Esophagus mucosa (tissue), 1 donor: Measurements from ENCODE around the gene CYB5R2. TPM values are rescaled to one million over a fixed set of nuclear protein-coding genes. Genes with fewer than 3 reads are reported as not detected.
A peak's percentile ranks its signal among the peaks of the same experiment; 100 is the strongest.

ENCODE experiments used
- ATAC-seq: fragments of 200-7000 bp; cut with Tn5 transposase; one replicate; pipeline ENCODE4 v1.9.1; 2020
- total RNA-seq: library from RNA; stranded (reverse); gene quantifications from one replicate; pipeline ENCODE4 v1.2.4, GENCODE V29; 2023
- donor health status: DM: yes; HTN: yes; CAD: no.

The CYB5R2 gene
- total RNA-seq = 24.0 TPM

DNA sequence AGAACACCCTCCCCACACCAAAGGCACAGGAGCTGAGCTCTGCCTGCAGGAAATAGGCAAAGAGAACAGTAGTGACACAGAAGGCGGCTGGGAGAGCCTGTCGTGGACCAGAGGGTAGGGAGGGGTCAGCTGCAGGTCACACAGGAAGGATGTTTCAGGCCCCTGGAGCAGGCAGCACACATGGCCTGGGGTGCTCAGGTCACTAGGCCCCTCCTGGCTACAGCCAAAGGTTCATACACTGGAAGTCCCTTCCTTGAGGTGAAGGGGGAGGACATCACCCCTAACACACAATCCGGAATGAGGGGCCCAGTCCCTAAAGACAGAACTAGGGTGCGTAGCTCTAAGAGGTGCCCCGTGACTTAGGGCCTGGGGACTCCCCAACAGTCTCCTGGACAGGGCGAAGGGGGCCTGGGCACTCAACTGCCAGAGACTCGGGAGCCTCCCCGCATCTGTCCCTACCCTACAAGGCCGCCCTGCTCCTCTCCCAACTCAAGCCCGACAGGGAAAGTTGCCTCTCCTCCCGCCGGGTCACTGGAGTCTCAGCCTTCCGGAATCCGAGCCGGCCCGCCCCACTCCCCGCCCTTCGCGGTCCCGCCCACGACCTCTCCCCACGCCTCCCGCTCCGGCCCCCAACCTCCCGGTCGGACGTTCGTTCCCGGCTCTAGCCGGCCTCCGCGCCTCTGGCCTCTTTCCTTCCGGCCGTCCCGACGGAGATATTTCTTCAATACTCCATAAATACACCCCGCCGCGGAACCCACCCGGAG, at the start of gene CYB5R2:
TSS of gene CYB5R2 (minus strand) at position 541 of the 764 bp plus-strand sequence. CDS start 675 bp downstream, outside the sequence.
- ATAC-seq = peak; percentile 76

DNA sequence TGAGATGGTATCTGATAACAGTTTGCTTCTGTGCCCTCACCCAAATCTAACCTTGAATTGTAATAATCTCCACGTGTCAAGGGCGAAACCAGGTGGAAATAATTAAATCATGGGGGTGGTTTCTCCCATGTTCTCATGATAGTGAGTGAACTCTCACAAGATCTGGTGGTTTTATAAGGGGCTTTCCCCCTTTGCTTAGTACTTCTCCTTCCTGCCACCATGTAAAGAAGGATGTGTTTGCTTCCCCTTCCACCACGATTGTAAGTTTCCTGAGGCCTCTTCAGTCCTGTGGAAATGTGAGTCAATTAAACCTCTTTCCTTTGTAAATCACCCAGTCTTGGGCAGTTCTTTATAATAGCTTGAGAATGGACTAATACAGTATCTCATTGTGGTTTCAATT, 41.5 kb upstream of the CYB5R2 start:
- ATAC-seq = no peak

DNA sequence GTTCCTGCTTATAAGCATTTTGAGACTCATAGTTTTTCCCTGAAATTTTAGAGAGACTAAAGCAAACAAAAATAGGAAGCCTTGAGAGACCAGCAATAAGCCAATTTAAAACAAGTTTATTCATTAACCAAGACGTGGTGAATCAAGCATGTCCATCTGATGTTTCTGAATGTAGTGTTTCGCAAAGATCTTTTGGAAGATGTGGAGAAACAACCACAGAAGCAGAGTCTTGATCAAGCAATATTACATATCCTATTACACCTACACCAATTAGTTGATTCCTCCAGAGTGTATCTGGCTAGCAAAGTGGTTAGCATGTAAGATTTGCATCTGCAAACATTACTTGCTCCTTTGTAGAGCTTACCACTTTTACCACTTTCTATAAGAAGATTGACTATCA, 33.1 kb upstream of the CYB5R2 start, which contains the start of gene OVCH2:
TSS of gene OVCH2 (minus strand) at position 101 of the 400 bp plus-strand sequence. CDS start at position 18, 83 bp downstream.
- no peak for ATAC-seq

DNA sequence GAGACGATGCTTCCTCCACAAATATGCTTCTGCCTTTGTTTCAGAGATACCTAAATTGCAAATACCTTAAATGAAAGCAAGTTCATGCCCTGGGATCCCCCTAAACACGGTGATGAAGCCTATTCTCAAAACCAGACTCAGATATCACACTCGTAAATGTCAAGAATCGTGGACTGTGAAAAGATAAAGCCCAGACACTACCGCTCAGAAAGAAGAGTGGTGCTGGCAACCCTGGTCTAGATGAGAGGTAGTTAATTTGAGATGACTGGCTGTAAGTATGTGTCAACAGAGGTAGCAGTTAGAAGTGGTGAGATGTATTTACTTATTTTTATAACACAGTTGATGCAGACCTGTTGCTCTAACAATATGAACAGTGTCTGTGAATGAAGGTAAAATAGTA, 30.4 kb upstream of the CYB5R2 start:
- no peak for ATAC-seq

DNA sequence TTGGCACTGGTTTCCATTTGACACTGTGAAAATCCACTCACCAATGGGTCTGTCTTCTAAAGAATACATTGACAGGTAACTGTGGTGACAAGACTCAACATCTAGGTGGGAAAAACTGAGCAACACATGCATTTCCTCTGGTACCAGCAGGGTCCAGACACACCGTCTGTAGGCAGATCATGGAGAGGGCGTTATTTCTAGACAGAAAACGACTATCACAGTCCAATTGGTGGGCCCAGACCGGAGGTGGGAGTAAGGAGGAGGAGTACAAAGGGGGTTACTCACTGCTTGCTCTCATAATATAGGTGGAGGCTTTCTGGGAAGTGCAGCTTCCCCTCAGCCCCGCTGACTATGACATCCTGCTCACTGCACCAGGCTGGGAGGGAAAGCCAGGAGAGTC, 23.1 kb upstream of the CYB5R2 start:
- ATAC-seq = no peak

DNA sequence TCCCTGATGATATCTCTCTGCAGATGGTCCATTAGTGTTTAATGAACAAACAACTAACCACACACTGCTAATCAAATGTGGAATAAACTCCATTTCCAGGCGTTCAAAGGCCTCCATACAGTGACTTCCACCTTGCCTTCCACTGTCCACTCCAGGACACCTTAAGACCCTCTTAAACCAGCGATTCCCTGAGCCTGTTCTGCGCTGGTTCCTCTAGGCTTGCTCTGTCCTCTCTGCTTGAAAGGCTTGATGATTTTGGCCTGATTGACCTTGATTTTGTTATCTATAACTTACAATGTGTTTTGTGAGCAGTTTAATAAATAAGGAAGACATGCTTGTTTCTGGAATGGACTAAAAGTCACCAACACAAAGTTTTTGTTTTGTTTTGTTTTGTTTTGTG, 20.9 kb upstream of the CYB5R2 start:
- ATAC-seq = no peak

DNA sequence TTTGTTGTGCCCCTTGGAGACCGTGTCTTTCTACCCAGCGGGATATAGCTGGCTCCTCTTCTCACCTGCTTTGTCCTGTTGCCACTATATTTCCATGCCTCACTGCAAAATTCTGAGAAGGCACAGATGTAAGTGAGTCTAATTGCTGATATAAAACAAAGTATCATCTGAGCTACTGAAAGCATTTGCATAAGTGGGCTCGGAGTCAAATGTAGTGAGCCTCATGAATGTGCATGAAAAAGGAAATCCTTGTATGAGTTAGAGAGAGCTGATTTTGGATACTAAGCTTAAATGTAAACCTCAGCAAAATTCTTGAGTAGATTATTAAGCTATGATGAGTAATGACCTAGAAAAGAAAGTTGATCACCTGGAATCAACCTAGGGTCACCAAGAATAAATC, 19.1 kb upstream of the CYB5R2 start:
- ATAC-seq = no peak

DNA sequence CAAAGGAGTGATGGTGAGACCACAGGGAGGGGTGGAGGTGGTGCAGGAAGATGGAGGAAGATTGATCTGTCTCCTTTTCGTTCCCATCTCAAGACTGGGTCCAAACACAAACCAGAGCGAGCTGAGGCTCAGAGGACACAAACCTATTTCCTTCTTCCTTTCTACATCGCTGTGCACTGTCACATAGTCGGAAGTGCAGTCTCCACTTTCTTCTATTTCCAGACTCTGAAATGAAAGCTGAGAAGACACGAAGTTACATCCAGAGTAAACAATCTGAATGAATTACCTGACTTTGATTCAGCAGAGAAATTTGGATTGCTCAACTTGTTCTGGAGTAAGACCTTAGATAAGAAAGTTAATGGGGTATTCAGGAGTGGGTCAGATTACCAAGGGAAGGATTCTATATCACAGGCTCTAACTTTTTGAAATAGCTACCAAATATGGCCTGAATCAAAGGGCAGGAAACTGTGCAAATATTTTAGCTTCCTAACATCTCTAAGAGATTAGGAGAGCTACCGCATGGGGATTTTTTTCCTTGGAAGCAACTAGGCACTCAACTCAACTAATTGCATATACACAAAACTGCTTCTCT, 18.6 kb upstream of the CYB5R2 start:
- no peak for ATAC-seq

DNA sequence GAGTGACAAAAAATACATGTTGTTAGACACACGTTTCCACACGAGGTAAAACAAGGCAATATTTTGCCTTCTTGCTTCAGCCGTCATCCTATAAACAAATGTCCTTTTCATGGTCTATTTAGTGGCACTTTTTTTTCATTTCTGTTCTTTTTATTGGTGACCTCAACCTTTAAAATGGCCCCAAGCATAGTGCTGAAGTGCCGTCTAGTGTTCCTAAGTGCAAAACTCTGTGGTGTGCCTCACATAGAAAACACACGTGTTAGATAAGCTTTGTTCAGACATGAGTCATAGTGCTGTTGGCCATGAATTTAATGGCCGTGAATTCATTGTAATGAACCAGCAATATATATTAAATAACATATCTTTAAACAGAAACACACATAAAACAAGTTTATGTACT, 17.3 kb upstream of the CYB5R2 start:
- peak; percentile 29 for ATAC-seq

DNA sequence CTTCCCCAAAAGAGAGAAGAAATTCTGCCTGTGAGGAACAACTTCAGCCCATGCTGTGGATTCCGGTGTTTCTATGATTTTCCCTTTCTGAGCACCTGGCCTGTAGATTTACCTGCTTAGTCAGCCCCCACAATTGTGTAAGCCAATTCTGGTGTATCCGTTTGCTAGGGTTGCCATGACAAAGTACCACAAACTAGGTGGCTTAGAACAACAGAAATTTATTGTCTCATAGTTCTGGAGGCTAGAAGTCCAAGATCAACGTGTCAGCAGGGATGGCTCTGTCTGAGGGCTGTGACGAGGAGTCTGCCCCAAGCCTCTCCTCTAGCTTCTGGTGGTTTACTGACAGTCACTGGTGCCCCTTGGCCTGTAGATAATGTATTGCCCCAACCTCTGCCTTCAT, 15.9 kb upstream of the CYB5R2 start:
- ATAC-seq = no peak

DNA sequence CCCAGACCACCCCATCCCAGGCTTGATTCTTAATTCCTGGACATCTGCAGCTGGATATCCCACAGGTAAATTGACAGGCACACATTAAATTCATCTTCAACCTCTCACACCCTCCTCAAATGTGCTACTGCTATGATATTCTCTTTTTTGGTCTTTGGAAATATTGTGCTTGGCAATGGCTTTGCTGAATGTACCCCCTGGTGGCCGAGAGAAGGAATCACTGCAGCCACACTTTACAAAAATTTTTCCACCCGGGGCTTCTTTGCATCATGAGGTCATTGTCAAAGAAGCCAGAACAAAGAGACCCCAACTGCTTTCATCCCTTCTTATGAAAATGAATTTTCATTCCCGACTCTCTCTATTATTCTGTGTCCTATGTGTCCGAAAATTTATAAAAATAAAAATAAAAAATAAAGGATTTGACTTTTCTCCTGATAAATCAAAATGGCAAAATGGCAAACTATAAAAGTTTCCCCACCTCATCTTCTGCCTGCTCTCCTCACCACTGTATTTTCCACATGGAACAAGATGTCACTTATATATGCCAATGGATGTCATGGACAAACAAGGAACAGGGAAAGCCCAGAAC, 15.0 kb upstream of the CYB5R2 start:
- peak; percentile 41 for ATAC-seq

DNA sequence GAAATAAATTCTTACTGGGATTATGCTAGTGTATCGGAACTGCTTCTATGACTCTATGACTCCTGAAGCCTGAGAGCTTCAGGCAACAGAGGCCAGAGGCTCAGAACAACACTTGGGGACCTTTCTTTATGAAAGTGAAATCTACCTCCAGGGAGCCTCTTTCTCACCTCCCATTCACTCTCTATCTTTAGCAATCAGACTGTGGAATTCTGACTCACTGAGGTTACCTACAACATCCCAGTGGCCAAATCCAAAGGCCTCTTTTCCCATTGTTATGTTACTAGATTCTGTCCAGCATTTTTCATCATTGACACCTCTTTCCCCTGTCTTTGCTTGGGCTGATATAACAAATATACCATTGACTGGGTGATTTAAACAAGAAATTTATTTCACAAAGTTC, 14.1 kb upstream of the CYB5R2 start:
- ATAC-seq = no peak

DNA sequence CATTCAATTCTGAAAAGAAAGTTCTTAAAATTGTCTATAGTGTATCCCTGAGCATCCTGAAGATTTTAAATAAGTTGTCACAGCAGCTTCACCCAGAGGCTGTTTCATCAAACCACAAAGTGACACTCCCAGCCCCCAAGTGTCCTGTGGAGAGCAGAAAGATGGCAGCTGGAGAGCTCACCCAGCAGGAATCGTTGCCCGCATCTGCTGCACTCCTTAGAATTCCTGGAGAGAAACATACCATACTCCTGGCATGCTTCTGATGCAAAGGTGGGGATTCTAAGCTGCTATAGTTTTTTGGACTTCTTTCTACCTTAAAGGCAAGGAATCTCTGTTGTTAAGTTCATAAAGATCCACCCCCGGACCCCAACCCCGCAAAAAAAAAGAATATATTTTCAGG, 13.5 kb upstream of the CYB5R2 start:
- ATAC-seq = no peak

DNA sequence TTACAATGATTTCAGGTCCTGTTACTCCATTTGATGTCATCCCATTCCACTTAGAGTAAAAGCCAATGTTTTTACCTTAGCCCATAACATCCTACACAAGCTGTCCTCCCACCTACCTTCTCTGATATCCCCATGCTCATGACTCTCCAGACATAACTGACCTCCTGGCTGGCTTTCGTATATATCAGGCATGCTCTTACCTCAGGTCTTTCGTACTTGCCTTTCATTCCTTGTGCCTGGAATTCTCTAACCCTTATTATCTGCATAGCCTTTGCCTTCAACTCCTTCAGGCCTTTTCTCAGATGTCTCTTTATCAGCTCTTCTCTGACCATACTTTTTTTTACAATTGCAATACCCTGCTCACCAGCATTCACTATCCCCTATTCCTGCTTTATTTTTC, 10.3 kb upstream of the CYB5R2 start:
- ATAC-seq = no peak

DNA sequence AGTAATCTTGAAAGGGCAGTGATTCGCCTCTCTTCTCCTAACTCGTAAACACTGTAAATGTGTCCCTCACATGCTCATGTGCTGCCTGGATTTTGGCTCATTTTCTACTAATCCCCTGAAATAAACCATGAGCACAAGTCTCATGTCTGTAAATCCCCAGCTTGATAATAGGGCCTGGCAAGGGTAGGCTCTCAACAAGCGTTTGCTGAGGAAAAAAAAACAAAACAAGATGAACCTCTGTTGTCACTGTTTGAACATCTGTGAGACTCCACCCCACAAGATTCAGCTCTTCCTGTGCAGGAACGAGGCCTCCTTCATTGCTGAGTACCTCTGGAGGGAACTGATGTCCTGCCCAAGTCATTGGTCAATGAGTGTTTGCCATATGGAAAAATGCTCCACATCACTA, 4.5 kb upstream of the CYB5R2 start:
- no peak for ATAC-seq

DNA sequence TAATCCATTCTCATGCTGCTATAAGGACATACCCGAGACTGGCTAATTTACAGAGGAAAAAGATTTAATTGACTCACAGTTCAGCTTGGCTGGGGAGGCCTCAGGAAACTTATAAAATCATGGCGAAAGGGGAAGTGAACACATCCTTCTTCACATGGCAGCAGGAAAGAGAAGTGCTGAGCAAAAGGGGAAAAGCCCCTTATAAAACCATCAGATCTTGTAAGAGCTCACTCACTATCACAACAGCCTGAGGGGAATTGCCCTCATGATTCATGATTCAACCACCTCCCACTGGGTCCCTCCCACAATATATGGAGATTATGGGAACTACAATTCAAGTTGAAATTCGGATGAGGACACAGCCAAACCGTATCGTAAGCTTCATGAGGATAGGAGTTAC, 3.8 kb upstream of the CYB5R2 start:
- ATAC-seq = peak; percentile 31

DNA sequence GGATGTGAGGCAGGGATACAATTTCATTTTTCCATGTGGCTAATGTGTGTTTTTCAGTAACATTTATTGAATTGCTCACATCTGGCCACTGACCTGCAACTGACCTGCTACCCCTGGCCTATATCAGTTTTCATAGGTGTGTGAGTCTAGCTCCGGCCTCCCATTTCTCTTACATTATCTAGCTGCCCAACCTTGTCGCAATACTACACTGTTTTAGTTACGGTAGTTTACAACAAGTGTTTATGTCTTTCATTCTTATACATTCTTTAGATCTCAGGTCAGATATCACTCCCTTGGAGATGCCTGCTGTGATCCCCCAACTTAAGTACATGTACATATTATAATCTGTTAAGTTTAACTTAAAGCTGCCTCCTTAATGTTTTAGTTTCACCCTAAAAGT, 2.3 kb upstream of the CYB5R2 start:
- no peak for ATAC-seq

DNA sequence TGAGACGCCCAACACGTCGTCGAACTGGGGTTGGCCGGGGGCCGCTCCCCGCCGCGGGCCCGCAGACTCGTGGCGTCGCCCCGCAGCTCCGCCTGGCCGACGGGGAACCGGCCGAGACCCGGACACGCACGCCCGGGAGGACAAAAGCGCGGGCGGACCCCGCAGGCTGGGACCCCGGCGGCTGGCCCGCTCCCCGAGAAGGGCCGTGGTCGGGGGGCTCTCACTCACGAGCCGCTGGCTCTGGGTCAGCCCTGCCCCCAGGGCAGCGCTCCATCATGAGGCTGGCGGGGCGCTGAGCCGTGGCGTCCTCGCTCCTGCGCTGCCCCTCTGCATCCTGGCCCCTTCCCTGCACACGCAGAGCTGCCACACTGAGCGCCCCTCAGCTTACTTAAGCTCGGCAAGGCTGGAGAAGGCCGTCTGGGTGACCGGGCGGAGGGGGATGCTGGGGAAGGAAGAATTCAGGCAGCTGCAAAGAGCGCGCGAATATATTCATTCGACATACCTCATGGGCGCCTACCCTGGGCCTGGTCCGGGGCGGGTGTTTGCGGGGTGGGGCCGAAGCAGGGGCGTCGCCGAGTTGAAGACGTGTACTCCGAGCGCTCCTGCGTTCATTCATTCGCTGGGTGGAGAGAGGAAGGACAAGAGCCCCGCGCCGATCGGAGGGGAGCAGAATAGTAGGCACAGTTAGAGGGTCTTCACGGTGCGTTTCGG, 579 bp upstream of the CYB5R2 start:
- peak; percentile 79 for ATAC-seq

DNA sequence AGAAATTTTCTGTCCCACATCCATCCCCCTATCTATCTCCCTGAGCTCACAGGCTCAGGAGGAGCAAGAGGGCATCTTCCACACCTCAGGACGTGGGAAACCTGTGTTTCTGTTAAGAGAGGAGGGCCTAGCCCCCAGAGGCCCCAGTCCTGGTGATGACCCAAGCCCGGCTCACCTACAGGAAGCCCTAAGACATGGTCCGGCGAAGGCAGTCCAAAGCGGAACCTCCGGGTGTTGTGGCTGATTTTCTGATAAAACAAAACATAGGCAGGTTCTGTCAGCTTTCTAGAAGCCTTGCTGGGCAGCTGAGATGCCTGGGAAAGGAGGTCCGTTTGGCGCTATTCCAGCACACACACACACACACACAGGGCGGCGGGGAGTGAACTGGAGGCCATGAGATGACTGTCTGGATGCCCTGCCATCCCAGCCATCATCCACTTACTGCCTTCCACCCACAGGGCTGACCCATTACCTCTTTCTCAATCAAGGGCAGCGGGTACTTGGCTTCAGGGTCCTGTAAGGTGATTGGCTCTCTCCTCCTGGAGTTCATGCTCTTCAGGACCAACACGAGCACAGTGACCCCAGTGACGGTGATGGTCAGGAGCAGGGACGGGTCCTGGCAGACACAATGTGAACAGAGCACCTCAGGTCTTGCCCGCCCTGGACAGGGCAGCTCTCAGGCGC, 882 bp downstream of the CYB5R2 start:
- ATAC-seq = no peak

DNA sequence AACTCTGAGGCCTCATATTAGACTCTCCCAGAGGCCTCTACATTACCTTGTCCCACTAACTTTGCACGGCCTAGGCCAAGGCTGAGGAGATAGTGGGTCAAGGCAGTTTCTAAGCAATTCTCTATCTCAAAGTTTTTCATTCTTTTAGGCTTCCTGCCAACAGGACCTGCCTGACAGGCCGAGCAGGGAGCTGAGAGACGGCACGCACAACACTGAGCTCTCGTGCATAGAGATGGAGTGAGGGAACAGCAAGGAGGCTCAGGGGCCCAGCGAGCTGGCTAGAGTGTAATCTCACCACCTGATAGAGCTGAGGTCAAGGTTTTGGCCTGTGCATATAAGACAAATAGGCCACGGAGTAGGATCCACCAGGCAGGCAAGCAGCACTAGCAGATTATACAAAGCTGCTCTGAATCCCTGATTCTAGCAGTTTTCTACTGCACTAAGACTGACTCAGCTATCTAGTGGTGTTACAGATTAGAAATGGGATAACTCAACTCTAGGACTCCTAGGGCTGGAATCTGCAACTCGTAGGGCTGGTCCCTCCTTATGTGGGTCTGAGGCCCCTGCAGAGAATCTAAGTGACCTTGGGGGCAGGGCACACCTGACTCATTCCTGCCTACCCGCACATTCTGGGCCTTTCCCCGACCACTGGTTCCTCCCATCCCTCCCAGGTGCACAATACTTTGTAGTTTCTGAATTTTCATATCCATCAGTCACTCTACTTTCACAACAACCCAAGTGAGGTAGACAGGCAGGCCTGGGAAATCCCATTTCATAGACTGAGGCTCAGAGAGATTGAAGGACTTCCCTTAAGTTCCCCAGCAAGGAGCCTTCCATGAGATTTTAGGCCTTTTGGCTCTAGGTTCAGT, 1.7 kb downstream of the CYB5R2 start:
- ATAC-seq = peak; percentile 38

DNA sequence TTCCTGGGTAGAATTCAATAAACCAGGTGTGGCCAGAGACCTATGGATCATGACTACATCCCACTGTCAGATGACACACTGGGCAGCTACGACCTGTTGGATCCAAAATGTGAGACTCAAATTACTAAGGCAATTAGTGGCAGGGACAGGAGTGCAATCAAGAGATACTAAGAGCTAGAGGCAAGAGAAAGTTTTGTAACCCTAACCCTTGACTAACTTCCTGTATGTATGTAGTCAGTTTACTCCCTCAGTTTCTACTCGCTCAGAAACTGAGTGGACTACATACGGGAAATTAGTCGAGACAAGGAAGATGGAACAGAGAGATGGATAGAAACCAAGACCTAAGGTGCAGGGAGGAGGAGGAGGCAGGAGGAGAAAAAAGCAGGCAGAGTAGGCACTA, 2.7 kb downstream of the CYB5R2 start:
- no peak for ATAC-seq

DNA sequence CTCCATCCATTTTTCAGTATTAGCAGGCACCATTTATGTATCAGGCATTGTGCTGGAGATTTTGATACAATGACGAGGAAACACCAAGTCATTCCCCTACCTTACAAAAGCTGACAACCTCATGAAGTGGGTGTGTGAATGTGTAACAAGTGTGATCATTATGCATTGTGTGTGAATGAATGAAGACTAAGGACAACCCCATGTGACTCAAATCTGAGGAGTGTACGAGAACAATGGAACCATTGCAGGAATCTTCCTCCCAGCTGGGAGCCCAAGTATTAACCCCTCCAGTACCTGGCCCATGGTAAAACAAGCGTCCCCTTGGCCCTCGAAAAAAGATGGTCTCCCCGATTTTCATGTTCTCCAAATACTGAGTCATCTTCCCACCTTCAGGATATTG, 4.4 kb downstream of the CYB5R2 start:
- ATAC-seq = peak; percentile 75
